OCI-LY3 (cell line): ENCODE data around the gene ZNF576.

ENCODE experiments used
- H2AFZ ChIP-seq: fragments of 200-600, 300-600 bp; shearing (Covaris generic); 2 replicates; pipeline ENCODE4 v1.6.0; 2014; ENCODE audit warnings: antibody characterized with exemption, low read depth, low read length
- H3K27ac ChIP-seq: fragments of 200-600, 300-600 bp; sonication (generic); 2 replicates; pipeline ENCODE4 v1.5.1; 2014; ENCODE audit warnings: mild to moderate bottlenecking, low read length, moderate library complexity, mixed read lengths
- H3K27me3 ChIP-seq: fragments of 200-600, 300-600 bp; sonication (generic); 2 replicates; pipeline ENCODE4 v1.6.1; 2014; ENCODE audit warnings: low read depth, low read length, mixed read lengths
- H3K36me3 ChIP-seq: fragments of 200-600, 300-600 bp; sonication (generic); replicated peaks from 2 replicates; pipeline ENCODE3; 2014; ENCODE audit warnings: low read depth, low read length, mixed read lengths
- H3K4me1 ChIP-seq: fragments of 300-600, 200-600 bp; sonication (generic); 2 replicates; pipeline ENCODE4 v1.6.1; 2014; ENCODE audit warnings: low read length, mixed read lengths
- H3K4me2 ChIP-seq: fragments of 200-600, 300-600 bp; sonication (generic); 2 replicates; pipeline ENCODE4 v1.6.1; 2014; ENCODE audit warnings: low read length, mixed read lengths
- H3K4me3 ChIP-seq: fragments of 300-600, 200-600 bp; sonication (generic); 2 replicates; pipeline ENCODE4 v1.5.1; 2014; ENCODE audit warnings: antibody characterized with exemption, mild to moderate bottlenecking, low read length, moderate library complexity
- H3K79me2 ChIP-seq: fragments of 300-600, 200-600 bp; shearing (Covaris generic); 2 replicates; pipeline ENCODE4 v1.6.1; 2014; ENCODE audit warnings: mild to moderate bottlenecking, low read length, mixed read lengths
- H3K9ac ChIP-seq: fragments of 300-600, 200-600 bp; shearing (Covaris generic); 2 replicates; pipeline ENCODE4 v1.6.0; 2014; ENCODE audit warnings: mild to moderate bottlenecking, low read length, moderate library complexity
- H3K9me3 ChIP-seq: fragments of 200-600, 300-600 bp; shearing (Covaris generic); 2 replicates; pipeline ENCODE4 v1.6.1; 2014; ENCODE audit warnings: low read length, mixed read lengths; ENCODE audit not compliant: insufficient read depth
- H4K20me1 ChIP-seq: fragments of 200-600, 300-600 bp; sonication (generic); 2 replicates; pipeline ENCODE4 v1.6.1; 2016; ENCODE audit warnings: low read length, mixed read lengths; ENCODE audit not compliant: insufficient read depth
- EZH2phosphoT487 ChIP-seq: fragments of 200-600 bp; shearing (Covaris generic); IDR thresholded peaks from 2 replicates; pipeline ENCODE4 v1.6.1; 2018; ENCODE audit warnings: antibody characterized with exemption, mixed run types, low read depth
- TF ChIP-seq, protein P1 (sequence below): fragments of 200-600, 300-600 bp; sonication (generic); IDR thresholded peaks from 2 replicates; pipeline ENCODE4 v1.5.1; 2014; ENCODE audit warnings: antibody characterized with exemption, low read length, low read depth

Gene ZNF576

DNA sequence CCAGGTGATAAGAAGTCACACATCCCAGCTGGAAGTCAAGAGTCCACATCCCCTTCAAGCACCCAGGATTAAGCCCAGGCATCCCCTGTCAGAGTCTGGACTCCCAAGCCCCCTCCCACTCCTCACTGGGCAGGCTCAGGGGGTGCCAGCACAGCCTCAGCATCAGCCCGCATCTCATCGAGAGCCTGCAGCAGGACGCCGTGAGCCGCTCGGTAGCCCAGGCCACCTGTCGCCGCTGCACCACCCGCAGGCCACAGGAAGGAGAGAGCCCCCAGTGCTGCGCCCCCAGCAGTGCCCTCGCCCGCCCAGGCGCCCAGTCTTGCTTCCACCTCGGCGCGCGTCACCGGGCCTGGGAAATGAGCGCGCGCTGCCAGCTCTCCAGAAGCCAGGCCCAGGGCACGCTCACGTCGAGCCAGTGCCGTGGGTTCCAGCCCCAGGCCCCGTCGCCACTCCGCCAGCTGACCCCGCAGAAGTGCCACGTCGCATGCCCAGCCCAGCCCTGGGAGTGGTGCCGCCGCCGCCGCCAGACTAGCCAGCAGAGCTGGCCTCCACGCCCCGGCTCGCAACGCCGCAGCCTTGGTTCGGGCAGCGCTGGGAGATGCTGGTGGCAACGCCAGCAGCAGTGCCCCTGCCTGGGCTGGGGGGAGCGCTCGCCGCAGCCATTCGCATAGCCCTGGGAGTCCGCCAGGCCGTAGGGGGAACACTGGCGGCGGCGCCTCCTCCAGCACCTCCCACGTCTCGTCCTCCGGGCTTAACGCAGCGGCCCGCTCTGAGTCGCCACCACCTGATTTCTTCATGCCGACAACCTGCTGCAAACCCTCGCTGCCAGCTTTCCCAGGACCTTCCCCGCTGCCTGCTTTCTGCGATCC is 4.3 kb upstream of the ZNF576 start:
- Histone ChIP-seq H4K20me1 (no peaks in the 10 kb centered on the region), H3K4me2 (no peak overlapping the region), H2AFZ (no peak overlapping the region), H3K27me3 (no peaks in the 10 kb centered on the region), H3K79me2 (peaks cover 31% of the 10 kb centered on the region), H3K9me3 (no peaks in the 10 kb centered on the region), H3K9ac (no peak overlapping the region), H3K27ac (no peak overlapping the region), H3K4me1 (peaks cover 11% of the 10 kb centered on the region), H3K4me3 (no peak overlapping the region), H3K36me3 (peaks cover 25% of the 10 kb centered on the region)
- TF ChIP-seq, protein P1, sequence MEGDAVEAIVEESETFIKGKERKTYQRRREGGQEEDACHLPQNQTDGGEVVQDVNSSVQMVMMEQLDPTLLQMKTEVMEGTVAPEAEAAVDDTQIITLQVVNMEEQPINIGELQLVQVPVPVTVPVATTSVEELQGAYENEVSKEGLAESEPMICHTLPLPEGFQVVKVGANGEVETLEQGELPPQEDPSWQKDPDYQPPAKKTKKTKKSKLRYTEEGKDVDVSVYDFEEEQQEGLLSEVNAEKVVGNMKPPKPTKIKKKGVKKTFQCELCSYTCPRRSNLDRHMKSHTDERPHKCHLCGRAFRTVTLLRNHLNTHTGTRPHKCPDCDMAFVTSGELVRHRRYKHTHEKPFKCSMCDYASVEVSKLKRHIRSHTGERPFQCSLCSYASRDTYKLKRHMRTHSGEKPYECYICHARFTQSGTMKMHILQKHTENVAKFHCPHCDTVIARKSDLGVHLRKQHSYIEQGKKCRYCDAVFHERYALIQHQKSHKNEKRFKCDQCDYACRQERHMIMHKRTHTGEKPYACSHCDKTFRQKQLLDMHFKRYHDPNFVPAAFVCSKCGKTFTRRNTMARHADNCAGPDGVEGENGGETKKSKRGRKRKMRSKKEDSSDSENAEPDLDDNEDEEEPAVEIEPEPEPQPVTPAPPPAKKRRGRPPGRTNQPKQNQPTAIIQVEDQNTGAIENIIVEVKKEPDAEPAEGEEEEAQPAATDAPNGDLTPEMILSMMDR: no peak
- TF ChIP-seq EZH2phosphoT487: no peak

DNA sequence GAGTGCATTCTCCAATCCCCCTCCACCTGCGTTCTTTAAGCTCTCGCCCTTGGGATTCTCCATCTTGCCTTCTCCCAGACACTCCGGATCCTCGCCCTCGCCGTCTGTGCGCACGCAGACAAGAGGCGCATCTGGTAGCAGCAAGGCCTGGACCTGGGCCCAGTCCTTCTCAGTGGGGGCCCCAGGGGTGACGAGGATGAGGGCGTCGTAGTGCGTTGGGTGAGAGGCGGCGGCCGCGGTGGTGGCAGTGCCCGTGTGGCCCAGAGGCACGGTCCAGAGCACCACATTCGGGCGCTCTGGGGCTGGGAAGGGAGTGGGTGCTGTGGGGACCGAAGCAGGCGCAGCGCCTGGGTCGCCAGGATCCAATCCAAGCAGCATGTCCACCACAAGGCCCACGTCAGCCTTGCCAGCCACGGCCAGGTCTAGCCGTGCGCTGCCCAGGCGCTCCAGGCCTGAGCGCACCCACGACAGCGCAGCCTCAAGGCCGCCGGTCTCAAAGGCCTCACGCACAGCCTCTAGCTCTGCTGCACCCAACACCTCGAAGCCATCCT is 3.5 kb upstream of the ZNF576 start:
- Histone ChIP-seq H2AFZ (no peak overlapping the region), H3K9ac (no peak overlapping the region), H3K9me3 (no peaks in the 10 kb centered on the region), H4K20me1 (no peaks in the 10 kb centered on the region), H3K4me2 (no peak overlapping the region), H3K27ac (no peak overlapping the region), H3K4me1 (peaks cover 19% of the 10 kb centered on the region), H3K27me3 (no peaks in the 10 kb centered on the region), H3K79me2 (peaks cover 39% of the 10 kb centered on the region), H3K4me3 (no peak overlapping the region), H3K36me3 (peaks cover 25% of the 10 kb centered on the region)
- TF ChIP-seq, protein P1: no peak
- TF ChIP-seq EZH2phosphoT487: no peak

DNA sequence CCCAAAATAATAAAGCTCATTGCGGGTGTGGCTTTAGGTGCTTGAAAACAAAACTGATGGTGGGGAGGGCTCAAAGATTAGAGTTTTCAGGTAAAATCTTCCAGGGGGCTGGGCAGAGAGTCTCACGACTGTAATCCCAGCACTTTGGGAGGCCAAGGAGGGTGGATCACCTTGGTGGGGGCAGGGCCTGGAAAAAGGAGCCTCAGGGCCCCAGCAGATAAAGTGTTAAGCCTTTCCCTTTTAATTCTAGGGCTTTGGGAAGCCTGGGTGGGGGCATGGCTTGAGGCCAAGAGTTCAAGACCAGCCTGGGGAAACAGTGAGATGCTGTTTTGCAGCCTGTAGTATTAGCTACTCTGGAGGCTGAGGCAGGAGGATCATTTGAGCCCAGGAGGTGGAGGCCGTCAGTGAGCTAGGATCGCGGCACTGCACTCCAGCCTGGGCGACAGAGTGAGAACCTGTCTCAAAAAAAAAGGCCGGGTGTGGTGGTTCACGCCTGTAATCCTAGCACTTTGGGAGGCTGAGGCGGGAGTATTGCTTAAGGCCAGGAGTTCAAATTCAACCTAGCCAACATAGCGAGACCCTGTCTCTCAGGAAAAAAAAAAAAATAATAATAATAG is 2.2 kb upstream of the ZNF576 start:
- no peaks in the 10 kb centered on the region for H4K20me1 ChIP-seq
- H3K27ac ChIP-seq: no peak overlapping the region
- H3K9ac ChIP-seq: peak overlapping the region; percentile 84
- peaks cover 22% of the 10 kb centered on the region for H3K4me1 ChIP-seq
- no peak overlapping the region for H2AFZ ChIP-seq
- peaks cover 47% of the 10 kb centered on the region for H3K79me2 ChIP-seq
- no peaks in the 10 kb centered on the region for H3K27me3 ChIP-seq
- peak overlapping the region; percentile 78 for H3K4me3 ChIP-seq
- no peaks in the 10 kb centered on the region for H3K9me3 ChIP-seq
- TF ChIP-seq EZH2phosphoT487: no peak
- TF ChIP-seq, protein P1: no peak
- peaks cover 21% of the 10 kb centered on the region for H3K36me3 ChIP-seq
- peak overlapping the region; percentile 77 for H3K4me2 ChIP-seq
